HG02938 (cell line): ENCODE results near the gene CACNB4.
A peak's percentile ranks its signal among the peaks of the same experiment; 100 is the strongest.
"Not testable (repeated sequence)": the region's sequence is repeated elsewhere in the genome, so short reads cannot be mapped to it uniquely, and the experiment has no call there.

Experiments
- ATAC-seq: cut with Tn5 transposase; IDR thresholded peaks from one replicate; pipeline ENCODE4 v1.9.1; 2021; ENCODE audit warnings: mild to moderate bottlenecking, moderate library complexity; ENCODE audit not compliant: unreplicated experiment

The CACNB4 gene

GRCh38 chr2:151946899-151947812 is 151.7 kb downstream of the CACNB4 start:
- peak; percentile 84 for ATAC-seq

DNA sequence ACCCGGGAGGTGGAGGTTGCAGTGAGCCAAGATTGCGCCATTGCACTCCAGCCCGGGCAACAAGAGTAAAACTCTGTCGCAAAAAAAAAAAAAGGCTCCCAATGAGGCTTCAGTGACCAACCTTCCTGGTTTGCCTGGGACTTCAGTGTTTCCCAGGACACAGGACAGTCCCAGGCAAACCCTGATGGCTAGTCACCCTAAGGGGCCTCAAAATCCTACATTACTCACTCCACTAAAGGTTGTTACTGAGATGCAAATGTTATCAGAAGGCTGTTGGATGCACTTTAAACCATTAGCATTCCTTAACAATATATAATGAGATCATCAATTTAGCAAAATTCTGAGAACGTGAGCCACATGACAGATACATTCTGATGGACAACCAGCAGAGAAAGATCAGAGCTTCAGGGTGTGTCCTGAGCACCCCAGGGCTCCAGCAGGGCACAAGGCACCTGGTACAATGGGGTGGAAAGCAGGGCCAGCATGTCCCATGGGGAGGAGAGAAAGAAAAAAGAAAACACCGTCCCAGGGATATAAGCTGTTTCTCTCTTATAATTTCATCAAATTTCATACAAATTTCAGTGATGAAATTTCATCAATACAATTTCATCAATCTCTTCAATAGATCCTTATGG is 152.5 kb downstream of the CACNB4 start:
- no peak for ATAC-seq

DNA sequence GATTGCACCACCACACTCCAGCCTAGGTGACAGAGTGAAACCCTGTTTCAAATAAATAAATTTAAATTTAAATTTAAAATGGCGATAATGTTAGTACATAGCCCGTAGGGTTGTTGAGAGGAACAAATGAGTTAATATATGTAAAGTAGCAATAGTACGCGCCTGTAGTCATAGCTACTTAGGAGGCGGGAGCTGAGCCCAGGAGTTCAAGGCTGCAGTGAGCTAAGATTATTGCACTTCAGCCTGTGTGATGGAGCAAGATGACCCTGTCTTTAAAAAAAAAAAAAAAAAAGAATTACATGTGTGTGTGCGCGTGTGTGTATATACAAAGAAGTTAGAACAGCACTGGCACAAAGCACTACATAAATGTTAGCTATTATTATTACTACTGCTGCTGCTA is 153.2 kb downstream of the CACNB4 start:
- no peak for ATAC-seq

DNA sequence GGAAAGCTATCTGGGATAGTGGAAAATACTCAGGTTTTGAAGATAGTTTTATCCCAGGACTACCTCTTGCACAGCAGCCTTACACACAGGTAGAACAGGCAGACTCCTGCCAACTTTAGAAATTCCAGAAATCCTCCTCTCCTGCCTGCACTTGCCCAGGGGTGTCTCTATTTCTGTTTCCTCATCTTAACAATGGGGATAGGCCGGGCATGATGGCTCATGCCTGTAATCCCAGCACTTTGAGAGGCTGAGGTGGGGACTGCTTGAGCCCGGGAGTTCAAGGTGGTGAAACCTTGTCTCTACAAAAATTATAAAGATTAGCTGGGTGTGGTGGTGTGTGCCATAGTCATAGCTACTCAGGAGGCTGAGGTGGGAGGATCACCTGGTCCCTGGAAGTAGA is 153.7 kb downstream of the CACNB4 start:
- ATAC-seq, result no peak

DNA sequence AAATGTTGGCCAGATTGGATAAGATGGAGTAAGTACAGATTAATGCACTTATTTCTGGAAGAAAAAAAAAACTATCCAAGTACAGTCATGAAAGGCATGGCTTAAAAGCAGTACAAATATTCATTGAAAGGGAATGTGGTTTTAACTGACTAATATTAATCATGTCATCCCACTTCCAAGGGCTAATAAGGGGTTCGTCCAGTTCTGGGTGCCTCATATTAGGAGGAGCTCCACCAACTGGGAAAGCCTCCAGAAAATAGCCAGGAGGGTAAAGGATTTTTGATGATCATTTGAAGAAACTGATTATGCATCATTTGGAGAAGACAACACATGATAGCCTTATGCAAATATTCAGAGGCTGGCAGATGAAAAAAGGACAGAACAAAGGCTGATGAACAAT is 155.4 kb downstream of the CACNB4 start:
- no peak for ATAC-seq

- ATAC-seq, result not testable (repeated sequence)
These were observed 156.2 kb downstream of the CACNB4 start for GRCh38 chr2:151942540-151943205.

- no peak for ATAC-seq
These were observed 160.9 kb downstream of the CACNB4 start for GRCh38 chr2:151937966-151938365.

DNA sequence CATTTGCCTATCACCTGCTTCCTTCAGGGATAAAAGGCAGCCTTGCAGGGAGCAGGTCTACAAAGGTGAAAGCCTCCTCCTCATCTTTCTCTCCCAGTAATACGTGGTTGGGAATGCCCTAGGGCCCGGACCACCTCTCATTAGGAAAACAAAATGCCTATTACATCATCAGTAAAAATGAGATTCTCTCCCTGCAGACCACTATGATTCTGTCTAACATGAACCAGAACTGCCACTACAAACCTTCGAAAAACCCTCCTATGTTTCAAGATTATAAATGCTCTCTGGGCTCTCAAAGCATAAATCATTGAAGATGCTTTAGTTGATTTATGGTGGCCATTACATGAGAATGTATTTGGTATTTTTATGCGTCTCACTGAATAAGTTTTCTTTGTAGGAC is 162.2 kb downstream of the CACNB4 start:
- no peak for ATAC-seq

- ATAC-seq, result no peak
These were observed 165.5 kb downstream of the CACNB4 start for GRCh38 chr2:151933266-151933804.

DNA sequence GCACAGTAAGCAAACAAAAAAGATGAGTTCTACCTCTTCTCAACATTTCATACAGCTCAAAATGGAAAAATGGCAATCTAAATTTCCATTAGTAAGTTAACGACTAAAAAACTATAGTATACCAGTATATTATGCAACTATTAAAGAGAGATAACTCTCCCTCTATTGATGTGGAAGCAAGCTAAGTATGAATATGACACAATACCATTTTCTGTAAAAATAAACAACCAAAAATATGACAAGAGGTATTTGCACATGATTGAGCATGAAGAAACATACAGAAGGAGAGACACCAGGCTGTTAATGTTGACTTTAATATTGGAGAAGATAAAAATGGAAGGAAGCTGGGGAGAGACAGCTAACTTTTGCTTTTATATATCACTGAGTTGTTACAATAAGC is 167.1 kb downstream of the CACNB4 start:
- ATAC-seq, result no peak

DNA sequence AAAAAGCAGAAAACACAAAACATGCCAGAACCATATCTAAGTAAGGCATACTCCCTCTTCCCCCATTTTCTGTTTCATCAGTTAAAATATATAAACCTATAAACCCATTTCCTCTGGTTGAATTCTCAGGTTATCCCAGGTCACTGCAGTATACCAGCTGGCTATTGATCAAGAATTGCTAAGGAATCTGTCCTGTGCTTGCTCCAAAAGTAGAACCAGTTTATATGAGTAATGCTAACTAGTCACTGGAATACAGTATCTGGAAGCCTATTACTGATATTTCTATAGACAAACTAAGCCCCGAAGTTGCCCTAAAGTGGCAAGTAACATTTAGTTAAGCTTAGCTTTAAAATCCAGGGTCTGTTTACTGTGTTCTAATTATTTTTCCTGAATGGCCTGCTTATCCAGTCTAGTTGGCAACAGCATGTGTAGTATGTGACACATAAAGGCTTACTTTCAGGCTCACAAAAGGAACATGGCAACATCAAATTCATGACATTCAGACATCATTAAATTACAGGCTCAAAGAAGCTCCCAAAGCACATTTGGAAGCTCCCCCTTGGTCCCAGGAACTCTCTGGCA is 167.7 kb downstream of the CACNB4 start:
- ATAC-seq, result no peak

GRCh38 chr2:151930042-151930441 is 168.8 kb downstream of the CACNB4 start:
- ATAC-seq, result no peak

GRCh38 chr2:151928380-151928779 is 170.5 kb downstream of the CACNB4 start:
- no peak for ATAC-seq

- ATAC-seq, result no peak
These were observed 171.2 kb downstream of the CACNB4 start for GRCh38 chr2:151927501-151928221.

- ATAC-seq, result no peak
These were observed 175.8 kb downstream of the CACNB4 start for GRCh38 chr2:151922845-151923666.

DNA sequence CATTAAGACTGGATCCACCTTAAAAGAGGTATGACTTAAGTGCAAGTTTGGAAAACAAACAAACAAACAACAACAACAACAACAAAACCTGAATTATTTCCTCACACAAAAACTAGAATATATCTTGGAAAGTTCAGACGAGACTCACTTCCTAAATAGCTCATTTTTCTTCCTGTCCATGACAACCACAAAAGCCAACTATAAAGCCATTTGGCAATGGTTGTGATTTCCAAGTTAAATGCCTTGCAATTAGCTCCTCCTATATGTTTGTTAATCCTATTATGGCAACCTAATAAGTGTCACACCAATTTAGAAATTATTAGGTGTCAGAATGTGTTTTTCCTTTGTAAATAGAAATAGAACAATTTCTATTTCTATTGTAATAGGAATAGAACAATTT is 179.1 kb downstream of the CACNB4 start:
- ATAC-seq, result no peak

DNA sequence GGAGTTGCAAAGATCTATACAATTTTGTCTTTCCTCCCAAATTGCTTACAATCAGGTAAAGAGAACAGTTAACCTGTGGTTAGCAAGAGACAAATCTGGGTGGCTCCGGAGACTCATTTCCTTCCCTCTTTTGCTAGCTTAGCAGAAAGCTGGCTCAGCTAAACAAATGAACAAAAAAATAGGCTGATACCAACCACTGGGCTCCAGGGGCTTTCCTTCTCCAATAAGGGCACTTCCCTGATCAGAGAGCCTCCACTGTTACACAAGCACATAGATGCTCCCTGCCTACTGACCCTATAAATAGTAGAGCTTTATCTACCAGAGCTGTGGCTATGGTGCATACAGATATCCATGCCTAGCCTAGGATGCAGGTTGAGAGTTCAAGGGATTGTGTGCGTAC is 180.5 kb downstream of the CACNB4 start:
- no peak for ATAC-seq

GRCh38 chr2:151916632-151917031 is 182.2 kb downstream of the CACNB4 start:
- ATAC-seq, result no peak

- ATAC-seq, result not testable (repeated sequence)
These were observed 183.2 kb downstream of the CACNB4 start for GRCh38 chr2:151915629-151916025.
